Measurements from ENCODE around the gene XXYLT1. TPM values are rescaled to one million over a fixed set of nuclear protein-coding genes. Genes with fewer than 3 reads are reported as not detected.

XXYLT1 gene
- total RNA-seq, 1 donor from 2014 or later: 25.4 TPM

GRCh38 chr3:195186041-195186709, 84.8 kb downstream of the XXYLT1 start:
- H3K9me3 Mint-ChIP-seq (ENCODE audit: low read depth): peaks cover 7% of the 10 kb centered on the region
- no peak overlapping the region for H3K4me3 Mint-ChIP-seq (ENCODE audit: low read depth)
- peaks cover 6% of the 10 kb centered on the region for H3K4me1 Mint-ChIP-seq (ENCODE audit: low read depth)
- H3K27me3 Mint-ChIP-seq: no peaks in the 10 kb centered on the region
- peaks cover 3% of the 10 kb centered on the region for H3K36me3 Mint-ChIP-seq (ENCODE audit: insufficient read depth)
- DNase-seq (ENCODE audit: low spot score, unreplicated experiment): no peak
- H3K27ac Mint-ChIP-seq: no peak overlapping the region
- TF ChIP-seq CTCF (IDR thresholded peaks at IDR 0.05; ENCODE audit: unreplicated experiment): no peak

GRCh38 chr3:195185583-195185982, 85.4 kb downstream of the XXYLT1 start:
- Mint-ChIP-seq H3K4me1 (ENCODE audit: low read depth) (peaks cover 6% of the 10 kb centered on the region), H3K4me3 (ENCODE audit: low read depth) (no peak overlapping the region), H3K27ac (no peak overlapping the region), H3K9me3 (ENCODE audit: low read depth) (peaks cover 5% of the 10 kb centered on the region), H3K27me3 (no peaks in the 10 kb centered on the region), H3K36me3 (ENCODE audit: insufficient read depth) (peaks cover 2% of the 10 kb centered on the region)
- no peak for TF ChIP-seq CTCF (IDR thresholded peaks at IDR 0.05; ENCODE audit: unreplicated experiment)
- DNase-seq (ENCODE audit: low spot score, unreplicated experiment): no peak

- no peak for DNase-seq (ENCODE audit: low spot score, unreplicated experiment)
- H3K9me3 Mint-ChIP-seq (ENCODE audit: low read depth): peaks cover 5% of the 10 kb centered on the region
- H3K36me3 Mint-ChIP-seq (ENCODE audit: insufficient read depth): peaks cover 2% of the 10 kb centered on the region
- no peak for TF ChIP-seq CTCF (IDR thresholded peaks at IDR 0.05; ENCODE audit: unreplicated experiment)
- H3K4me1 Mint-ChIP-seq (ENCODE audit: low read depth): peaks cover 6% of the 10 kb centered on the region
- no peak overlapping the region for H3K27ac Mint-ChIP-seq
- no peaks in the 10 kb centered on the region for H3K27me3 Mint-ChIP-seq
- no peak overlapping the region for H3K4me3 Mint-ChIP-seq (ENCODE audit: low read depth)
Observed at GRCh38 chr3:195184716-195185421, 86.1 kb downstream of the XXYLT1 start.

- H3K4me1 Mint-ChIP-seq (ENCODE audit: low read depth): peaks cover 2% of the 10 kb centered on the region
- no peak overlapping the region for H3K4me3 Mint-ChIP-seq (ENCODE audit: low read depth)
- no peak overlapping the region for H3K27ac Mint-ChIP-seq
- H3K9me3 Mint-ChIP-seq (ENCODE audit: low read depth): no peaks in the 10 kb centered on the region
- no peak for TF ChIP-seq CTCF (IDR thresholded peaks at IDR 0.05; ENCODE audit: unreplicated experiment)
- DNase-seq (ENCODE audit: low spot score, unreplicated experiment): no peak
- H3K36me3 Mint-ChIP-seq (ENCODE audit: insufficient read depth): no peaks in the 10 kb centered on the region
- H3K27me3 Mint-ChIP-seq: no peaks in the 10 kb centered on the region
Observed at GRCh38 chr3:195183071-195183776, 87.7 kb downstream of the XXYLT1 start.

GRCh38 chr3:195182470-195182795, 88.5 kb downstream of the XXYLT1 start:
- Mint-ChIP-seq H3K27ac (no peak overlapping the region), H3K27me3 (no peaks in the 10 kb centered on the region), H3K4me1 (ENCODE audit: low read depth) (no peaks in the 10 kb centered on the region), H3K36me3 (ENCODE audit: insufficient read depth) (no peaks in the 10 kb centered on the region), H3K9me3 (ENCODE audit: low read depth) (no peaks in the 10 kb centered on the region), H3K4me3 (ENCODE audit: low read depth) (no peak overlapping the region)
- no peak for TF ChIP-seq CTCF (IDR thresholded peaks at IDR 0.05; ENCODE audit: unreplicated experiment)
- no peak for DNase-seq (ENCODE audit: low spot score, unreplicated experiment)

All from progenitor cell of endocrine pancreas (in vitro differentiated cells).